HCT116 (cell line): Measurements from ENCODE around the gene UBE2O. TPM values are rescaled to one million over a fixed set of nuclear protein-coding genes. Genes with fewer than 3 reads are reported as not detected.
A peak's percentile ranks its signal among the peaks of the same experiment; 100 is the strongest.

Experiments used
- ATAC-seq: fragments of 200-7000 bp; cut with Tn5 transposase; 2 replicates; pipeline ENCODE4 v1.9.1; 2020; ENCODE audit warnings: mild to moderate bottlenecking, moderate library complexity
- BruUV-seq: library from RNA; stranded (reverse); fragments of 400-500 nt; replicated peaks from 2 replicates; lab custom pipeline; 2021; lab: Mats Ljungman, UMichigan
- CTCF ChIA-PET: fragments of 300-600 bp; sonication (Branson Sonifier 250); formaldehyde crosslinking; loops from one replicate; lab custom pipeline; 2021; ENCODE audit warnings: antibody characterized with exemption; lab: Charles Lee
- POLR2A ChIA-PET: fragments of 300-600, 350-600 bp; sonication (Branson Sonifier 250); formaldehyde crosslinking; loops from one replicate; lab custom pipeline; 2021; ENCODE audit warnings: antibody characterized with exemption; lab: Charles Lee
- RAD21 ChIA-PET, 2 experiments: fragments of 300-600 bp; sonication (Branson Sonifier 250); formaldehyde crosslinking; loops; one replicate each; lab custom pipeline; 2023; ENCODE audit warnings: low total read pairs in 2 of 2; ENCODE audit not compliant: uncharacterized antibody in 2 of 2, unreplicated experiment in 2 of 2, low non-redundant PET in 1 of 2; lab: Charles Lee
- DNase-seq: peaks from one replicate; pipeline ENCODE4 v3.0.0-alpha.2; 2010; ENCODE audit warnings: low read depth, low spot score
- H2AFZ ChIP-seq: fragments of 200-600 bp; shearing (Covaris generic), sonication (generic); 2 replicates; pipeline ENCODE4 v1.6.1; 2017; ENCODE audit warnings: low read depth, mixed run types, mixed read lengths, antibody characterized with exemption, low read length; ENCODE audit not compliant: poor library complexity, severe bottlenecking
- H3K27ac ChIP-seq: 2 replicates; pipeline ENCODE4 v1.5.1; 2012; ENCODE audit warnings: low read depth, low read length
- H3K27me3 ChIP-seq: fragments of 200-600 bp; sonication (generic); 2 replicates; pipeline ENCODE4 v1.6.1; 2016; ENCODE audit warnings: mixed run types, low read length, mixed read lengths; ENCODE audit not compliant: insufficient read depth
- H3K36me3 ChIP-seq, 2 experiments: fragments of 200-500 bp in 1 of 2; fragments of 200-600 bp in 1 of 2; sonication (Bioruptor generic) in 1 of 2; sonication (generic) in 1 of 2; 2 replicates each; pipeline versions ENCODE4 v1.5.1 to v1.6.1; 2014 to 2016; ENCODE audit warnings: low read length in 2 of 2, inconsistent platforms in 1 of 2, mixed read lengths in 1 of 2, mixed run types in 1 of 2; ENCODE audit not compliant: insufficient read depth in 2 of 2, control insufficient read depth in 1 of 2
- H3K4me1 ChIP-seq, 2 experiments: fragments of 200-600 bp in 1 of 2; sonication (generic) in 1 of 2; 2 replicates each; pipeline versions ENCODE4 v1.5.1 to v1.6.1; 2012 to 2017; ENCODE audit warnings: low read length in 2 of 2, inconsistent platforms in 1 of 2, mild to moderate bottlenecking in 1 of 2, mixed read lengths in 1 of 2, mixed run types in 1 of 2, moderate library complexity in 1 of 2; ENCODE audit not compliant: insufficient read depth in 2 of 2, control insufficient read depth in 1 of 2
- H3K4me2 ChIP-seq: fragments of 200-600 bp; sonication (generic); 2 replicates; pipeline ENCODE4 v1.6.1; 2017; ENCODE audit warnings: mixed run types, low read length, mixed read lengths
- H3K4me3 ChIP-seq, 2 experiments: fragments of 200-600 bp in 1 of 2; sonication (generic) in 1 of 2; replicated peaks in 1 of 2; 2 replicates each; pipeline ENCODE4 v1.5.1; 2011 to 2016; ENCODE audit warnings: low read length in 2 of 2, control low read depth in 1 of 2, low read depth in 1 of 2, mild to moderate bottlenecking in 1 of 2, mixed read lengths in 1 of 2, mixed run types in 1 of 2
- H3K79me2 ChIP-seq: fragments of 200-600 bp; sonication (generic); 2 replicates; pipeline ENCODE4 v1.6.1; 2017; ENCODE audit warnings: mild to moderate bottlenecking, mixed run types, low read length, moderate library complexity, mixed read lengths; ENCODE audit not compliant: insufficient read depth
- H3K9ac ChIP-seq: fragments of 200-600 bp; sonication (generic); 2 replicates; pipeline ENCODE4 v1.6.1; 2016; ENCODE audit warnings: low read length, mixed read lengths
- H3K9me2 ChIP-seq: fragments of 200-600 bp; sonication (generic), shearing (Covaris generic); 2 replicates; pipeline ENCODE4 v1.6.1; 2017; ENCODE audit warnings: mixed run types, mild to moderate bottlenecking, moderate library complexity; ENCODE audit not compliant: insufficient read depth
- H3K9me3 ChIP-seq, 2 experiments: fragments of 200-500 bp in 1 of 2; fragments of 200-600 bp in 1 of 2; sonication (Bioruptor generic) in 1 of 2; sonication (generic) in 1 of 2; 2 replicates each; pipeline ENCODE4 v1.6.1; 2014 to 2017; ENCODE audit warnings: low read length in 2 of 2, mixed read lengths in 2 of 2, inconsistent platforms in 1 of 2, low read depth in 1 of 2, mild to moderate bottlenecking in 1 of 2, mixed run types in 1 of 2, moderate library complexity in 1 of 2; ENCODE audit not compliant: control insufficient read depth in 1 of 2, insufficient read depth in 1 of 2
- H4K20me1 ChIP-seq: fragments of 200-600 bp; sonication (generic), shearing (Covaris generic); 2 replicates; pipeline ENCODE4 v1.6.1; 2017; ENCODE audit warnings: mixed run types, mild to moderate bottlenecking, moderate library complexity; ENCODE audit not compliant: insufficient read depth
- EGR1 ChIP-seq: IDR thresholded peaks from 2 replicates; pipeline ENCODE4 v1.6.1; 2012; ENCODE audit warnings: low read depth
- FOSL1 ChIP-seq: IDR thresholded peaks from 2 replicates; pipeline ENCODE4 v1.6.1; 2012; ENCODE audit warnings: low read depth
- POLR2A ChIP-seq: IDR thresholded peaks from 2 replicates; pipeline ENCODE4 v1.7.0; 2011; ENCODE audit warnings: borderline replicate concordance; ENCODE audit not compliant: insufficient read depth, insufficient read length; ENCODE audit errors: extremely low read depth
- POLR2AphosphoS5 ChIP-seq: IDR thresholded peaks from 2 replicates; pipeline ENCODE4 v1.6.1; 2011; ENCODE audit warnings: mild to moderate bottlenecking, low read depth, low read length, moderate library complexity
- SRF ChIP-seq: IDR thresholded peaks from 2 replicates; pipeline ENCODE4 v1.6.1; 2012; ENCODE audit warnings: low read depth
- TCF7L2 ChIP-seq: IDR thresholded peaks from 2 replicates; pipeline ENCODE4 v1.7.0; 2011; ENCODE audit warnings: borderline replicate concordance, inconsistent platforms; ENCODE audit not compliant: insufficient read depth, insufficient read length; ENCODE audit errors: extremely low read depth
- ZFX ChIP-seq: fragments of 450-650 bp; IDR thresholded peaks from 2 replicates; pipeline ENCODE4 v1.6.1; 2017
- ZNF274 ChIP-seq: fragments of 200-500 bp; sonication (Bioruptor generic); IDR thresholded peaks from 2 replicates; pipeline ENCODE4 v1.6.1; 2014; ENCODE audit warnings: mild to moderate bottlenecking, low read depth, low read length, inconsistent platforms
- intact Hi-C: fragments of 100-400 bp; cut with micrococcal nuclease; formaldehyde crosslinking; loops from 2 replicates; pipeline ENCODE4 v1.10.0; 2022
- total RNA-seq: library from RNA; stranded (reverse); gene quantifications from one replicate; pipeline ENCODE4 v1.2.1, GENCODE V29; 2021; ENCODE audit not compliant: unreplicated experiment
- TF ChIP-seq, protein P1 (sequence below): IDR thresholded peaks from 2 replicates; pipeline ENCODE4 v1.6.1; 2012

Gene UBE2O
- total RNA-seq, 1 experiment from 2014 or later, result 59.1 TPM

DNA sequence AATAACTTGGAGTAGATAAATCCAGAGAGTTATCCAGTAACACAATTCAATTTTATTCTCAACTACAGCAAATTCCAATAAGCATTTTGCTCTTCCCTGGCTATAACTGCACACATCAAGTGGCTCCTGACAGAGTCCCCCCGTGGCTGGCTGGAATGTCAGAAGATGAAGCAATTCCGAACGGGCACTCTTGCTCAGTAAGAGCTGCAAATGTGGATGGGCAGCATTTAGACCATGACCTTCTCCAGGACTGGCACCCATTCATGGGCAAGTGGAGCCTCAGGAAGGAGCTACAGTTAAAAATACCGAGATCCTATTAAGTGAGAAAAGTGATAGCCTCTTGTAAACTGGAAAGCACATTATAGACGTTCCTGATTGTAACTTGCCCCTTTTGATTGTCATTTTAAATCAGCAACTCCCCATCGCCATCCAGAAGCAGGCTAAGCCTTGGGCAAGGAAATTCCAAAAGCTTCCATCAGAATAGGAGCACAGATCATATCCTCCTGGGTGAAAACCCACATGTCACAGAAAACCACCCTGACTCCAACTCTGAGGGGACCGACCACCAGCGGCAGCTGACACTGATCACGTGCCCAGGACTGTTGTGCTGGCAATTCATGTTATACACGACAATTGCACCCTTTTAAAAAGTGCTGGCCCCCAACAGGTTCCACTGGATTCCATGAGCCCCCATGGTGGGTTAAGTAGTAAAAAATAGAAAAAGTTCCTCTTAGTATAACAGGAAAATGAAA, 7.1 kb downstream of the UBE2O start:
- ATAC-seq, result no peak
- CTCF ChIA-PET, result interaction anchor here (1.0 to 1.5 kb wide), 2 partner anchors 48 to 77 kb away, joined by 3 read pairs; no protein-coding TSS in a partner anchor
- H3K36me3 ChIP-seq, result no peaks in the 10 kb centered on the region
- H3K27ac ChIP-seq, result peak overlapping the region; percentile 63; the same call in 1 of the 2 replicates
- peak overlapping the region; percentile 80 for H3K4me2 ChIP-seq
- TF ChIP-seq SRF (no peak), ZFX (no peak), POLR2A (no peak), FOSL1 (no peak), POLR2AphosphoS5 (no peak), TCF7L2 (no peak), ZNF274 (no peak), EGR1 (no peak)
- TF ChIP-seq, protein P1, sequence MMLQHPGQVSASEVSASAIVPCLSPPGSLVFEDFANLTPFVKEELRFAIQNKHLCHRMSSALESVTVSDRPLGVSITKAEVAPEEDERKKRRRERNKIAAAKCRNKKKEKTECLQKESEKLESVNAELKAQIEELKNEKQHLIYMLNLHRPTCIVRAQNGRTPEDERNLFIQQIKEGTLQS, result no peak
- H2AFZ ChIP-seq, result no peak overlapping the region
- H3K4me3 ChIP-seq, result peak overlapping the region; percentile 24 to 47; a peak in 3 of 4 replicates
- peaks cover 32% of the 10 kb centered on the region; the same call in 1 of the 2 replicates for H4K20me1 ChIP-seq
- POLR2A ChIA-PET, result interaction anchor here (1.1 kb wide), 1 partner anchor 678 kb away, joined by 4 read pairs; no protein-coding TSS in a partner anchor
- peaks cover 100% of the 10 kb centered on the region for H3K79me2 ChIP-seq
- no peaks in the 10 kb centered on the region for H3K9me2 ChIP-seq
- H3K27me3 ChIP-seq, result no peaks in the 10 kb centered on the region
- intact Hi-C loops, result no loop called here
- no peaks in the 10 kb centered on the region for H3K9me3 ChIP-seq
- peaks cover 44 to 86% of the 10 kb centered on the region in 2 experiments for H3K4me1 ChIP-seq
- BruUV-seq, result no TSS peak
- peak overlapping the region; percentile 31 for H3K9ac ChIP-seq
- DNase-seq, result no peak
- RAD21 ChIA-PET, result no interaction called here
